HG03097 (cell line): Measurements from ENCODE around the gene S100A14.
"Not testable (repeated sequence)": the region's sequence is repeated elsewhere in the genome, so short reads cannot be mapped to it uniquely, and the experiment has no call there.

ENCODE experiments used
- ATAC-seq: cut with Tn5 transposase; IDR thresholded peaks from one replicate; pipeline ENCODE4 v1.9.1; 2021; ENCODE audit not compliant: unreplicated experiment, low FRiP score

S100A14 gene

GRCh38 chr1:153640213-153640612, 24.1 kb upstream of the S100A14 start:
- ATAC-seq, result not testable (repeated sequence)

DNA sequence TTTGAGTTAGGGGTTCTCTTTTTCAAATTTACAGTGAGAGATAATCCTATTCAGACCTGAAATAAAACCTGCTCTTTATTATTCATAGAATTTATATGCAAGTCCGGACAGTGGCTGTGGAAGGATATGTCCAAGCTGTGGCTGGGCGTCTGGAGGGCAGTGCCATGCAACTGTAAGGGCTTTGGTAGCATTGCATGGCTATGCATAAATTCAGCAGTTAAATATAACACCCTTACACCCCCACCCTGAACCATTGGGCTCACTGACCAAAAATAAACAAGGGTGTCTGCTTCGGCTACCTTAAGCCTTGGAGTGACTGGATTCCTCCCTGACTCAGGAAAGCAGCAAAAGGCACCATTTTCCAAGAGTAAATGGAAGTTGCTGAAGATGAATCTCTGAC, 23.2 kb upstream of the S100A14 start:
- ATAC-seq, result no peak

DNA sequence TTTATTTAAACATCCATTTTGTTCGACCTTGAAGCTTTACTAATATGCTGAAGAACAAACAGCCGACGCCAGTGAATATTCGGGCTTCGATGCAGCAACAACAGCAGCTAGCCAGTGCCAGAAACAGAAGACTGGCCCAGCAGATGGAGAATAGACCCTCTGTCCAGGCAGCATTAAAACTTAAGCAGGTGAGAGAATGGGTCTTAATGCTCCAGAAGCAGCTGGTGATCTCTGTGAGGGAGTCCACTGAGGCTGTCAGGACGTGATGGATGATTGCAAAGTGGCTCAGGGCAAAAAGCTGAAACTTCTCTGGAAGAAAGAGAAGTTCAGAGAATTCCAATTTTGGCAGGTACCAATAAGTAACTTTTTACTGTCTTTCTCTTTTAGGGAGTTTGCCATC, 22.1 kb upstream of the S100A14 start:
- no peak for ATAC-seq

DNA sequence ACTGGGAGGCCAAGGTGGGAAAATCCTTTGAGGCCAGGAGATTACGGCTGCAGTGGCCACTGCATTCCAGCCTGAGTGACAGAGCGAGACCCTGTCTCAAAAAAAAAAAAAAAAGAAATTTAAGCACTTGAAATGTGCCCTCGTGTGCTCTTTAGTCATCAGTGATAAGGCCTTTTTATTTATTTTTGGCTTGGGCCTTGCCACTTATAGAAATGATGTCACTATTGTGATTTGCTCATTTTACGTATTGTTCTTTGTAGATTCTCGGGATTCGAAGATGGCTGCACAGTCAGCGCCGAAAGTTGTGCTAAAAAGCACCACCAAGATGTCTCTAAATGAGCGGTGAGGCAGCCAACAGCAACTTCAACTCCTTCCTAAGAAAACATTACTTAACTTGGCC, 20.2 kb upstream of the S100A14 start:
- ATAC-seq, result no peak

- no peak for ATAC-seq
These were observed 19.7 kb upstream of the S100A14 start for GRCh38 chr1:153635872-153636271.

GRCh38 chr1:153633754-153634665, 17.9 kb upstream of the S100A14 start, which contains the start of gene CHTOP:
TSS of gene CHTOP (plus strand) at chr1:153634066. CDS start at chr1:153636589, 2,523 bp downstream.
- peak; percentile 82 for ATAC-seq

GRCh38 chr1:153633161-153633753, 17.1 kb upstream of the S100A14 start:
- no peak for ATAC-seq

GRCh38 chr1:153631047-153632022, 15.2 kb upstream of the S100A14 start:
- no peak for ATAC-seq

- no peak for ATAC-seq
These were observed 14.3 kb upstream of the S100A14 start for GRCh38 chr1:153630384-153630783.

DNA sequence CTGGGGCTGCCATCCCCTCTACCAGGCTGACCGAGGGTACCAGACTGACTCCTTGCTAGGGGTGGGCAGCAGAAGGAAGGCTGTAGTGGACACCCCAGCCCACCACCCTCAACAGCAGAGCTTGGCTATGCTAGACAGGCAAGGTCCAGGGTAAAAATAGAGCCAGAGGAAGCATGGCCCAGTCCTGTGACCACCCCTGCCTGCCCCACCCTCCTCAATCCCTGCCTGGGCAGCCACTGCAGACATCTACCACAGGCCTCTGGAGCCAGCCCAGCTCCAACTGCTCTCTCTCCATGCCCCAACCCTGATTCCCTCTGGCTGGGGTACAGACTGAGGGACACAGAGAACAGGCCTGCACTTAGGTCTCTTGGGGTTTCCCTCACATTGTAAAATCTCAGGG, 13.8 kb upstream of the S100A14 start:
- no peak for ATAC-seq

DNA sequence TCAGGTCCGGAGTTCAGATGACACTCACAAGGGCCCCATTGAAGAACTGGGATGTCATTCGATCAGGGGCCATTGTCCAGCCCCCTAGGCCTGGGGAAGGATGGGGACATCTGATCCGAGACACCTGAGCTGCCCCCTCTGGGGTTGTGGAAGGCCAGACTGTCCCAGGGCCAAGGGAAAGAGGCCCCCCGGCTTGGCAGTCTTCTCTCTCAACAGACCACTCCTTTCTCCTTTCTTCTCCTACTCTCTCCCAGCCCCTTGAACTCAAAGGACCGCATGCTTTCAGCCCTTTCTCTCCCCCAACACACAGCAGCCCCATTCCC, 13.2 kb upstream of the S100A14 start:
- ATAC-seq, result no peak

- ATAC-seq, result no peak
These were observed 12.7 kb upstream of the S100A14 start for GRCh38 chr1:153628638-153629342.

GRCh38 chr1:153627715-153628626, 11.8 kb upstream of the S100A14 start, which contains the start of gene S100A1:
TSS of gene S100A1 (plus strand) at chr1:153628434. CDS start at chr1:153630522, 2,088 bp downstream.
- ATAC-seq, result no peak

GRCh38 chr1:153626904-153627714, 11.0 kb upstream of the S100A14 start, which contains the start of gene S100A13:
TSS of gene S100A13 (minus strand) at chr1:153627505. CDS start at chr1:153626472, 1,033 bp downstream.
- no peak for ATAC-seq

DNA sequence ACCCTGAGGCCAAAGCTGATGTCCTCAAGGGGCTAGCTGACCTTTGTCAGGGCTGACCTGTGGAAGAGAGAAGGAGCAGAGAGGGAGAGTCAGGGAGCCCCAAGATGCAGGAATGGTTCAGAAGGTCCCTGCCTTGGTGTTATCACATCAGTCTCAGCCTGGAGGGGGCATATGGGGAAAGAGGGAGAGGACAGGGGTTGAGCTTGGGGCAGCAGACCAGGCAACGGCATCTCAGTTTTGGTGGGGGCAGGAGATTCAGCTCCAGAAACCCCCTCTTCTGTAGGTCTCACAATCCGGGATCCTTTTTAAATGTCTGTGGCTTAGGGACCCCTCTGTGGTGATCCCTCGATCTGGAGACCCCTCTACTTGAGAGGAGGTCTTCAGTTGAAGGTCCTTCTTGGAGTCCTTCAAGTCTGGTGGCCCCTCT, 10.4 kb upstream of the S100A14 start:
- ATAC-seq, result no peak

DNA sequence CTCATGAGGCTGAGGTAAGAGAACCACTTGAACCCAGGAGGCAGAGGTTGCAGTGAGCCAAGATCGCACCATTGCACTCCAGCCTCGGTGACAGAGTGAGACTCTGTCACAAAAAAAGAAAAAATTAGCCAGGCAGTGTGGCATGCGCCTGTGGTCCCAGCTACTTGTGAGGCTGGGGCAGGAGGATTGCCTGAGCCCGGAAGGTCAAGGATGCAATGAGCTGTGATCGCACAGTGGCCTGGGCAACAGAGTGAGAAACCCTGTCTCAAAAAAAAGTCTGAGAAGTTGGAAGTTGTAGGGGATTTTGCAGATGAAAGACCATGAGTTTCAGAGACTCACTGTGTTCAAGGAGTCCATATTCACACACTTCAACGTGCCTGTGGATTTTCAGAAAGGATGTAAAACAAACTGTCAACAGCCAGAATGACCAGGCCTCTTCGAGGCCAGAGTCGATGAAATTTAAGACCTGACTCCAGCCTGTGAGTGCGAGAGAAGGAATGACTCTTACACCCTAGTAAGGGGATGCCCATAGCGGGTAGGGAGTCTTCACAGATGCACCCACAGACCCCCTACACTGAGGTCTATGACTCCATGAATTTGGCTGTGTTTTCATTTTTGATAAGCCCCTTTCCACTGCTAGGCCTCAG, 9.0 kb upstream of the S100A14 start:
- no peak for ATAC-seq

GRCh38 chr1:153623101-153623500, 7.0 kb upstream of the S100A14 start:
- no peak for ATAC-seq

DNA sequence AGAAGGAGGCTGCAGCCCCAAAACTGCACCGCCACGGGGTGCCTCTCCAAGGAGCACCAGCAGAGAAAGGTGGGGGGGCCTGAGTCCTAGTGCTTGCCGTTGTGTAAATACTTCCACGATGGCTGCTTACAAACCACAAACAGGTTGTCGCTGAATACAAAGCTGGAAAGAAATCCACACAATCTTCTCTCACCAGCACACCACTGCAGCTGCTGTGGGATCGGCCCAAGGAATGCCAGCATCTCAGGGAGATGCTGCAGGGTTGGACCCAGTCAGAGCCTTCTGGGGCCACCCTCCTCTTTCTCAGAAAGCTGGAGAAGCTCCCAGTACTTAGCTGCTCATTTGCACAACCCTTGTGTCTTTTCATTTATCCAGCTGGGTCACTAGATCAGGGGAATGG, 3.0 kb upstream of the S100A14 start:
- ATAC-seq, result no peak
